Aorta (tissue), 5 donors: ENCODE data around the gene ANTXR1. TPM values are rescaled to one million over a fixed set of nuclear protein-coding genes. Genes with fewer than 3 reads are reported as not detected.

Experiments
- ATAC-seq: fragments of 200-7000 bp; cut with Tn5 transposase; one replicate; pipeline ENCODE4 v1.9.1; 2022; ENCODE audit warnings: moderate library complexity; ENCODE audit not compliant: low FRiP score
- DNase-seq, 2 donors: peaks; one replicate each; pipeline ENCODE4 v3.0.0-alpha.2; 2020
- H3K27ac ChIP-seq, 2 donors: one replicate each; pipeline ENCODE4 v1.5.1; 2013; ENCODE audit warnings: low read length in 2 of 2, mild to moderate bottlenecking in 2 of 2, moderate library complexity in 2 of 2, control low read depth in 1 of 2, inconsistent platforms in 1 of 2, low read depth in 1 of 2
- H3K27me3 ChIP-seq, 2 donors: one replicate each; pipeline ENCODE4 v1.6.1; 2013; ENCODE audit warnings: control low read depth in 1 of 2, low read length in 1 of 2, mild to moderate bottlenecking in 1 of 2, moderate library complexity in 1 of 2; ENCODE audit not compliant: insufficient read depth in 2 of 2, control insufficient read depth in 1 of 2
- H3K36me3 ChIP-seq, 2 donors: one replicate each; pipeline ENCODE4 v1.6.1; 2013; ENCODE audit warnings: control low read depth in 1 of 2, low read length in 1 of 2, mild to moderate bottlenecking in 1 of 2; ENCODE audit not compliant: insufficient read depth in 2 of 2, control insufficient read depth in 1 of 2
- H3K4me1 ChIP-seq, 2 donors: one replicate each; pipeline ENCODE4 v1.6.1; 2013; ENCODE audit warnings: low read length in 2 of 2, control low read depth in 1 of 2, mild to moderate bottlenecking in 1 of 2, moderate library complexity in 1 of 2; ENCODE audit not compliant: insufficient read depth in 2 of 2, control insufficient read depth in 1 of 2
- H3K4me3 ChIP-seq, 2 donors: one replicate each; pipeline ENCODE4 v1.5.1; 2013; ENCODE audit warnings: low read length in 2 of 2, control low read depth in 1 of 2, mild to moderate bottlenecking in 1 of 2
- H3K9me3 ChIP-seq: one replicate; pipeline ENCODE4 v1.6.1; 2013; ENCODE audit warnings: mild to moderate bottlenecking, low read length; ENCODE audit not compliant: control insufficient read depth
- WGBS, 2 donors: extraction: QIAGEN DNeasy Blood & Tissue Kit; methylation state at CpG; one replicate each; pipeline ENCODE4 v1.1.7; 2013; 5-methylcytosine and 5-hydroxymethylcytosine counted together
- intact Hi-C, 2 donors: fragments of 100-400 bp; cut with DNase I; formaldehyde crosslinking; loops; one replicate each; pipeline versions ENCODE4 v1.14.2 to v1.15.0; 2022
- polyA plus RNA-seq, 2 donors: library from polyadenylated mRNA; stranded (reverse); fragments of 200-250 nt; gene quantifications; one replicate each; pipeline ENCODE4 v1.2.3, GENCODE V29; 2013
- total RNA-seq, 2 donors: library from RNA; stranded (reverse); fragmentation: NEBNext Ultra II Directional; extraction: Animal tissue kit (Norgen Biotek cat#: 25700); gene quantifications; one replicate each; pipeline ENCODE4 v1.2.1, GENCODE V29; 2021
- donor health status: healthy with polysubstance abuse.
- donor health status: Bipolar disorder and iron deficiency.
- donor health status: DM: no; HTN: no; CAD: no.
- donor health status: DM: no; HTN: no; CAD: no.
- donor health status: DM: yes; HTN: yes; CAD: no.

Gene ANTXR1
- total and polyA plus RNA-seq, 4 donors = 136 to 358 (median 160) TPM

DNA sequence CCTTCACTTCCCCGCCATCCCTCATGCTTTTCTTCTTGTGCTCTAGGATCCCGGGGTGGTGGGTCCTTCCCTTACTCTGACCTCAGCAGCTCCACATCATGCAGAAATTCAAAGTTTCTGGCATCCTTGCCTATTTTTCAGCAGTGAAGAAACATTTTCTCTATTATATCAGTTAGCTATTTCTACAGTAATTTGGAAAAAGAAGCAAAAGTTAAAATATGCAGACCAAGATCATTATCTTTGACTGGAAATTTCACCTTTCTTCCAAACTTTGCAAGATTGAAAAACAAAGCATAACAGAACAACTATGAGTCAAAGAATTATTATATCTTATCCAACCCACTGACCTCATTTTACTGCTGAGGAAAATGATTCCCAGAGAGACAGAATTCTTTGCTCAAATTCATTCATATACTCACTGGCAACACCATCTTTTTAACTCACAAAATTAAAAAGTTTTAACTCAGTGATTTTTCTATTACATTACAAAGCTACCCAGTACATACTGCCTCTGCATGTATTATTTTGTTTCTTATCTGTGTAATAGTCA, 40.5 kb downstream of the ANTXR1 start:
- ATAC-seq = peak; percentile 15
- no peaks in the 10 kb centered on the region for H3K9me3 ChIP-seq
- WGBS, 2 donors = 18 to 24% methylated on average over 2 of the region's 2 CpGs
- H3K36me3 ChIP-seq = no peaks in the 10 kb centered on the region
- DNase-seq = no peak
- no peaks in the 10 kb centered on the region for H3K27me3 ChIP-seq
- intact Hi-C loops = no loop called here
- H3K4me1 ChIP-seq = peaks cover 3 to 7% of the 10 kb centered on the region in 2 donors
- H3K4me3 ChIP-seq = no peak overlapping the region
- H3K27ac ChIP-seq = peak overlapping the region in 1 of 2 donors; percentile 82

DNA sequence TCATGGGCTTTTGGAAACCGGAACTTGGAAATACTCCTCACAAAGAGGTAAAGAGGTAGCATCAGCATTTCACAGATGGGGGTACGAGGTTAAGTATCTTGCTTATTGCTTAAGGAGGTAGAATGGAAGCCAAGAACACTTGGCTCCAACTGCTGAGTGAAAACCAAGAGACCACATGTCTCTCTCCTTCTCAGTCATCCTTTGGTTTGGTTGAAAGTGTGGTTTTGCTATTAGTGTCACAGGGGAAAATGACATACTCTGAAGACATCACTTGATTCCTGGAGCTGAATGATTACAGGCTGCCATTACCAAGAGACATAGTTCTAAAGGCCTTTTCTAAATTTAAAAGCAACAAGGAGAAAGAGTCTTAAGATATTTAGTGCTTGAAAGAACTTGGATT, 41.5 kb downstream of the ANTXR1 start:
- intact Hi-C loops = no loop called here
- Histone ChIP-seq H3K4me3 (no peak overlapping the region), H3K36me3 (no peaks in the 10 kb centered on the region), H3K9me3 (no peaks in the 10 kb centered on the region), H3K27me3 (no peaks in the 10 kb centered on the region), H3K4me1 (peaks cover 3 to 7% of the 10 kb centered on the region in 2 donors), H3K27ac (peak overlapping the region; percentile 44 to 57)
- DNase-seq (no peak), ATAC-seq (peak; percentile 71)
- WGBS, 2 donors = 66 to 67% methylated on average over 2 of the region's 2 CpGs

DNA sequence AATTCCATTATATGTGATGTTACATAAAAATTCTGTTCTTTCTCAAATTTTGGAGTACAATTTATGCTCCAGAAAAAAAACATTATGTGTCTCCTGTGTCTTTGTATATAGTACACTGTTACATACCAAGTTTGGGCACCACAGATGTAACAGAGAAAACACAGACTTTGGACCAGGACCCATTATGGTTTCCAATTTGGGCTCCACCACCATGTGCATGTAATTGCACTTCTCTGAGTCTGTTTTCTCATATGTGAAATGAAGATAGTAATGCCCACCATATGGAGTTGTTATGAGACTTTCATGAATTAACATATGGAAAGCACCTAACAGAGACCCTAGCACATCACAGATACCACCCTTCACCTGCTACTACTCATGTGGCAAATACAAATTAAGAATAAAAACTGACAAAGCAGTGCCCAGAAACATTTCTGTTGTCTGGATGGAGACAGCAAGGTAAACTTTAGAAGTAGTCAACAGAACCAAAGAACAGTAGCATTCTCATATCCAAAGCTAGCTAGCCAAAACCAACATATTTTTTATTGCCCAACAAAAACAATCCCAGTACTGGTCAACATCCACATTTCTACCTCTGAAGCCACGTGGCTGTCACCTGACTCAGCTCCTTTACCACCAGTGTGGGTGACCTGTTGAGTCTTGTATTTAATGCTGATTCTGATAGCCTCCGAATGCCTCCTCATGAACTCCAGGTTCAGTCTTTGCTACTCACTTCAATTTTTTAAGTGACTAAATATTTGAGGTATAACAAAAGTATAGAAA, 42.9 kb downstream of the ANTXR1 start:
- no peak overlapping the region for H3K27ac ChIP-seq
- H3K9me3 ChIP-seq = no peaks in the 10 kb centered on the region
- no peak overlapping the region for H3K4me3 ChIP-seq
- DNase-seq (no peak), ATAC-seq (no peak)
- peaks cover 3 to 11% of the 10 kb centered on the region in 2 donors for H3K4me1 ChIP-seq
- no peaks in the 10 kb centered on the region for H3K27me3 ChIP-seq
- WGBS, 2 donors = 52 to 56% methylated on average over 2 of the region's 2 CpGs
- no peaks in the 10 kb centered on the region for H3K36me3 ChIP-seq
- intact Hi-C loops = no loop called here

DNA sequence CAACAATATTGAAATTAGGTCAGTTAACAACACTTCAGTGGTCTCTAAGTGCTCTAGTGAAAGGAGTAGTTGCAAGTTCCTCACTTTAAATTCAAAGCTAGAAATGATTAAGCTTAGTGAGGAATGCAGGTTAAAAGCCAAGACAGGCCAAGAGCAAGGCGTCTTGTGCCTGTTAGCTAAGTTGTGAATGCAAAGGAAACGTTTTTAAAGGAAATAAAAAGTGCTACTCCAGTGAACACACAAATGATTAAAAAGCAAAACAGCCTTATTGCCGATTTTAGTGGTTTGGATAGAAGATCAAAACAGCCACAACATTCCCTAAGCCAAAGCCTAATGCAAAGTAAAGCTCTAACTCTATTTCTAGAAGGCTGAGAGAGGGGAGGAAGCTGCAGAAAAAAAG, 44.7 kb downstream of the ANTXR1 start:
- 6 to 8% methylated on average over 3 of the region's 3 CpGs for WGBS, 2 donors
- Histone ChIP-seq H3K36me3 (no peaks in the 10 kb centered on the region), H3K27ac (peak overlapping the region; percentile 48 to 74), H3K27me3 (no peaks in the 10 kb centered on the region), H3K9me3 (no peaks in the 10 kb centered on the region), H3K4me1 (peaks cover 3 to 15% of the 10 kb centered on the region in 2 donors), H3K4me3 (no peak overlapping the region)
- ATAC-seq = no peak
- intact Hi-C loops = no loop called here
- no peak for DNase-seq

DNA sequence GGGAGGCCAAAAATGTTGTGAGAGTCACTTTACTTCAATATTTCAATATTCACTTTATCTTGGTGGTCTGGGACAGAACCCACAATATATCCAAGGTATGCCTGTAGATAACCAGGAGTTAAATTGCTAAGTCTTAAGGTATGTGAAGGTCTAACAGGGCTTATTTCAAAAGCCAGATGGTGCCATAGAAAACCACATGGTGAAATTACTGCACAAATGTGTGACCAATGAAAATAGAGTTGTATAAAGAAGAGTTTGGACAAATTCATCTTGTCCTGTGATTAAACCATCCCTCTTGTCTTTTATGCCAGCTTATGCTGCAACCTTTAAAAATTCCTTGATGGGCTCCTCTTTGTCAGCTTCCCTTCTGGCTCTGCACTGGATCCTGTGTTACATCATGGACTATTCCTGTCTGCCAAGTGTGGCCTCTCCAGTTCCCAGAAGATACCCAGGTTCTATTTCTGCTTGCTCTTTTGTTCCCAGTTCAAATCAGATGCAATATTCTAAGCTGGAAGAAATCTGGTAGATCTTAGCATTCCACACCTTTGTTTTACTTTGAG, 46.8 kb downstream of the ANTXR1 start:
- DNase-seq (no peak), ATAC-seq (peak; percentile 52)
- H3K4me1 ChIP-seq = peaks cover 0 to 7% of the 10 kb centered on the region in 2 donors
- no peak overlapping the region for H3K4me3 ChIP-seq
- H3K27me3 ChIP-seq = no peaks in the 10 kb centered on the region
- intact Hi-C loops = loop anchor here in 1 of 2 donors (5.0 kb wide), 1 partner anchor 33 kb away; no protein-coding TSS in a partner anchor
- no peaks in the 10 kb centered on the region for H3K9me3 ChIP-seq
- H3K36me3 ChIP-seq = no peaks in the 10 kb centered on the region
- H3K27ac ChIP-seq = no peak overlapping the region

DNA sequence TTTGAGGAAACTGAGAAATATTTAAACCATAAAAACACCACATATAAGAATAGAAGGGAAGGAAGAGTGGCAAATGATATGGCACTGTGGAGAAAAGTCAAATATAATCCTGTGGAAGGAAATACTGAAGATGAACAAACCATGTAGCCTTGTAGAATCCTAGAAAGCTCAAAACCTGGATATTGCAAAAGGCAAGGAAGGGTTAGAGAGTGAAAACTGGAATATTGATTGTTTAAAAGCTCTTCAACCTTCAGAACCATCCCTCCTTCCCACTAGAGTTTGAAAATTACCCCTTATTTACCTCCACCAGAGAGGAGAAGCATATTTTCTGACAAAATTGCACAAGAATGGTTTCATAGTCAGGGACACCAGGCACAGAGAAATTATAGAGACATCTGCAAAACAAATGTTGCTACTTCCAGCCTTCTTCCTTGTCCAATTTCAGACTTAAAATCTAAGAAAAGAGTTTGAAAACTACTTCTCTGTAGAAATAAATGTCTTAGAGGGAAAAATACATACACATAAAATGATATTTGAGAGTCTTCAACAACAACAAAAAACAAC, 48.0 kb downstream of the ANTXR1 start:
- H3K4me3 ChIP-seq = no peak overlapping the region
- H3K9me3 ChIP-seq = no peaks in the 10 kb centered on the region
- H3K27ac ChIP-seq = no peak overlapping the region
- H3K4me1 ChIP-seq = peaks cover 0 to 7% of the 10 kb centered on the region in 2 donors
- no peaks in the 10 kb centered on the region for H3K27me3 ChIP-seq
- no peak for DNase-seq
- intact Hi-C loops = loop anchor here in 1 of 2 donors (5.0 kb wide), 1 partner anchor 34 kb away; no protein-coding TSS in a partner anchor
- no peak for ATAC-seq
- no peaks in the 10 kb centered on the region for H3K36me3 ChIP-seq

DNA sequence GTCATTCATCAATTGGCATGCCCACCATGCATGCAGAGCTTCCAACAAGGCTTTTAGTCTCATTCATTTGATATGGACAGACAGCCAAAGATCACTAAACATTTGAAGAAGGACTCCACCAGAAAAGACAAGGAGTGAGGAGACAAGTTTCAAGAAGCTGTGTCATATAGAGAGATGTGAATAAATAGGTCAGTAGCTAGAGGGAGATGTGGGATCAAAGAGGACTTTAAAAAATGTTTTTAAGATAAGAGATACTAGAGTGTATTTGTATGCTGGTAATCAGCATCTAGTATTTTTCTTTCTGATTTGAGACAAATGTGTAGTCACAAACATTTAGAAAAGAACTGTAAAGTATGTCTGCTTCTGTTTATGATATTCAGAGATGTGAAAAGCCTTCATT, 48.5 kb downstream of the ANTXR1 start:
- peaks cover 3 to 7% of the 10 kb centered on the region in 2 donors for H3K4me1 ChIP-seq

DNA sequence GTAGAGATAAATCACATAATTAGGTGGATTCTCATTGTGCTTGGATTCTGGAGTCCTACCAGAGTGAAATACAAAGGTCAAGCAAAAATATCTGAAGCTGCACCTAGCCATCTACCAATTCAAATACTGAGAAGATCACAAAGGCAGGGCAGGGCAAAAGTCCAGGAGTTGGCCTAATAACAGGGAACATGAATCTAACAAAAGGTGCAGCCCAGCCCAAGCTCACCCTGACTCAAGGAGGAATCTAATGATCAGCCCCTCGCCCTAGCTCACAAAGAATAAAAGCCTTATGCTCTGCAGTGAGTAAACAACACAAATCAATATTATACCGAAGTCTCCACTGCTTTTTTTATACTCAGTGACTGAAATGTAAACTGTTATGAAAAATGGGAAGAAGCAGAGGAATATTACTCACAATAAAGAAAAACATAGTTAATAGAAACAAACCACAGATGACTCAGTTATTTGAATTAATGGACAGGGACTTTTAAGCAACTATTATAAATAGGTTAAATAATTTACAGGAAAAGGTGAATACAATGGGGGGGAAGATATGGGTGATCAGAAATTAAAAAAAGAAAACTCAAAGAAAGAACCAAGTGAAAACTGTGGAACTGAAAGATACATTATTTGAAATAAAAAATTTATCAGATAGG, 49.5 kb downstream of the ANTXR1 start:
- no peaks in the 10 kb centered on the region for H3K9me3 ChIP-seq
- peaks cover 4 to 7% of the 10 kb centered on the region in 2 donors for H3K4me1 ChIP-seq
- intact Hi-C loops = loop anchor here in 1 of 2 donors (5.0 kb wide), 1 partner anchor 35 kb away; no protein-coding TSS in a partner anchor
- no peaks in the 10 kb centered on the region for H3K27me3 ChIP-seq
- WGBS, 2 donors = 39 to 44% methylated on average over 2 of the region's 2 CpGs
- no peak for ATAC-seq
- no peak overlapping the region for H3K27ac ChIP-seq
- H3K4me3 ChIP-seq = no peak overlapping the region
- no peak for DNase-seq
- H3K36me3 ChIP-seq = no peaks in the 10 kb centered on the region

More for the DNA sequence above, 48.5 kb downstream of the ANTXR1 start:
- Histone ChIP-seq H3K27ac (no peak overlapping the region), H3K4me3 (no peak overlapping the region), H3K27me3 (no peaks in the 10 kb centered on the region), H3K9me3 (no peaks in the 10 kb centered on the region), H3K36me3 (no peaks in the 10 kb centered on the region)
- DNase-seq = no peak
- no peak for ATAC-seq
- intact Hi-C loops = loop anchor here in 1 of 2 donors (5.0 kb wide), 1 partner anchor 34 kb away; no protein-coding TSS in a partner anchor
